ENCODE results near the gene SLC9A9.

The SLC9A9 gene

DNA sequence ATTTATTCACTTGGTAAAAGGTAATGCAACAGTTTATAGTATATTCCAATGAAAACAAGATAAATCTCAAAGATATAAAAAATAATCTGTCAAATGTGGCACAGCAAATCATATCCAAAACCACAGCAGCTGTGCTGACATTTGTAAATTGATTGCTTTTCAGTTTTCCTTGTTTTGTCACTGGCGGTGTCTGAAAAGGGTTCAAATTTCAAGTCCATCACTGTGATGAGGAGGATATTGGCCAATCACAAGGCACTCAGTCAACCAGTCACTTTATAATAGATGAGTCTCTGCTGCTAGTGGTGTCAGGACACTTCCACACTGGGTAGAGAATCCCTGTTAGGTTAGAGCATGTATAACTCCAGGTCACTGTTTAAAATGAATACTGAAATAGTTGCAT lies 154.8 kb downstream of the SLC9A9 start:
- no peak for DNase-seq (ENCODE audit: low read depth)

DNA sequence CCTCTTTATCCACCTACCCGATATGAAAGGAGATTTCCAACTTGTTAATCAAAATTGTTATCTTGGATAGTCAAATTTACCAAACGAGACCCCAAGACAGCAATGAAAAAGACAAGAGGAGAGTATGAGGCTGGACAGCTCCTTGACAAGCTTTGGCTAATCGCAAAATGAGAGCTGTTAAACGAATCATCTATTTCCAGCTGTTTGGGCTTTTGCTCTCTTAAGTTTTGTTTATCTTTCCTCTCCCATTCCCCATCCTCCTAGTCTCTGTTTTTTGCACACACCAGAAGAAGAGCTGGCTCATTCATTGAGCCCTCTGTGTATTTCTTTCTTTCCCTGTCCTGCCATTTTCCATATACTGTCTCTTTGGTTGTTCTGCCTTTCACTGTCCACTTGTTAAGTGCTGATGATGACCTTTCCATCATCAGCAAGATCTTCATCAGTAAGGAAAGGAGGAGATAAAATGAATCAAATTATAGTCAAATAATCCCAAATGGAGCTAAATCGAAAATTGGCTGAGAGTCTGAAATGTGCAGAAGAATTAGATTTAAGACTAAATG lies 161.6 kb downstream of the SLC9A9 start:
- no peak for DNase-seq (ENCODE audit: low read depth)

DNA sequence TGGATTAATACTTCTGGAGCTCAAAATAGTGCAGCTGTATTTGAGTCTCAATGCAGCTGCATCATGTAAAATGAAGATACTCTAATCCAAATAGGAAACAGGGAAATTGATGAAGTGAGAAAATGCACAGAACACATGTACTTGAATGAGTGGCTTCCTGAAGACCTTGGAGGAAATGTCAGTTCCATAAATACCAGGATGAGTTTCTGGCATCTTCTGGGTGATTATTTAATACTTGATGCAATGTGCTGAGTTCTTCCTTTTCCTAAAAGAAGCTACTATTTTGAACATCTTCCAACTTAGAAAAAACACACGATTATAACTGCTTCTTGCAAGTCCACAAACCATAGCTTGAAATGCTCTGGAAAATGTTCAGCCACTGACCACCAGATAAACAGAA lies 162.8 kb downstream of the SLC9A9 start:
- DNase-seq (ENCODE audit: low read depth) = no peak

DNA sequence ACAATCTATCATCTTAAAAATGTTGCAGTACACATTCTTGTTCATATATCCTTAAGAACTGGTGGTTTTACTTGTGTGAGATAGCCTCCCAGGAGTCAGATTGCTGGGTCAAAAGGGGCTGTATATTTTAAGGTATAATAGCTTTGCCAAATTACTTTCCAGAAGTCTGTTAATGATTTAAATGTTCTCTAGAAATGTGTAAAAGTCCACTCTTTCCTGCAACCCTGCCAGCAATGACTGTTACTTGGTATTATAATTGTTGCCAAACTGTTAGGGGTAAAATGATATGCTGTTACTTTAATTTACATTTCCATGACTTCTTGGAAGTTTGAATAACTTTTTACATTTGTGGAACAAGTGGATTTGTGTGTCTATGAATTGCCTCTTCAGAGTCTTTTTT lies 170.8 kb downstream of the SLC9A9 start:
- no peak for DNase-seq (ENCODE audit: low read depth)

DNA sequence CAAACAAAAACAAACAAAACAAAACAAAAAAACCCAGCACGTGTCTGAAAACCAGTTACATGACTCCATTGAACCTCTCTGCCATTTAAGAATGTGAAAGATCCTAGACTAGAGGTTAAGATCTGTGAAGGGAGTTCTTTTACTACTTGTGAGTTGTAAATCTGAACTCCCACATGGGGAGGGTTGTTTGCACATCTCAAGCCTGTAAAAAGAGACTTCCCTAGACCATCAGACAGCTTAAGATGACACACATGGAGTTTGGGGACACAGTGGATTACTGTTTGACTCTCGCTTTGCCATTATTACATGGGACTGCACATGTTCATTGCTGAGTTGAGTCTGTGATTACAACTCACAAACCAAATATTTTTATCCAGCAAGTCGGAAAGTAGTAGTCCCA lies 171.5 kb downstream of the SLC9A9 start:
- no peak for DNase-seq (ENCODE audit: low read depth)

DNA sequence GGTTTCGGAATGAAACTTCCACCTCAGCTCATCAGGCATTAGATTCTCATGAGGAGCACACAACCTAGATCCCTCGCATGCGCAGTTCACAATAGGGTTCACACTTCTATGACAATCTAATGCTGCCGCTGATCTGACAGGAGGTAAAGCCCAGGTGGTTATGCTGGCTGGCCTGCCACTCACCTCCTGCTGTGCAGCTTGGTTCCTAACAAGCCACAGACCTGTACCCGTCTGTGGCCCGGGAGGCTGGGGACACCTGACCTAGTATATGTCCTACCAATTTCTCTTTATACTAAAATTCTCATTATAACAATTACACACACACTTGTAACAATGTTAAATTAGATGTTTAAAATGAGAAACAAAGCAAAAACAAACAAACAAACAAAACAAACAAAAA lies 172.2 kb downstream of the SLC9A9 start:
- no peak for DNase-seq (ENCODE audit: low read depth)

DNA sequence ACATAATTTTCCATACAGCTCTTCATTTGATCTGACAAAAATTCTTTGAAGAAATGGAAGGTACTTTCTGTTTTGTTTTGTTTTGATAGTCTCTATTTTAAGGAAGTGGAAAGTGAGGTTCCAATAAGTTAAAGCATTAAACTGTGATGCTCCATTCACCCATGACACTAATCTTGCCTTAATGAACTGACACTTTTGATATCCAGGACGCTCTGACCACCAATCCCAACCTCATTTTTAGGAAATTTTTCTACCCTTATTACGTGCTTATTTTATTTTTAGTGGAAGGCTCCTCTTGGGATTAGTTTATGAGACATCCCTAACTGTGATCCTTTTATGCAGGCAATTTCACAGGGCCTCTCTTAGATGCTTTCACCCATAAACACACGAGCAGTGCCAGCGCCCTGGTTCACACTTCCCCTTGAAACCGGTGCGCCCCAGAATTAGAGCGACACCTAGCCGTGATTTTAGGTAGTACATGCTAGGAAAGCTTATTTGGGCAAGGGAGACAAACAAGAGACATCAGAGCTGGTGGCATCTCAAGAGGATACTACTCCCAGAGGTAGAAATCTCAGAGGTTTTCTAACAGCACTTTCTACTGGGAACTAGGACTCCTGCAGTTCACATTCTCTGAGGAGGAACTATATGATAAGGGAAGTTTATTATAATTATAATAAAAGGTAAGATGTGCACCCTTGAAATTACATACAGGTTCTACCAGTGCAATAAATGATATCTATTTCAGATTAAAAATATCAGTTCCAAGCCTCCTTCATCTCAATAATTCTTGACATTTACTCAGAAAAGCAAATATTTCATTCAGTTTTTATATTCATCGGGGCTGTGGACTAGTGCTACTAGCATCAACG lies 173.9 kb downstream of the SLC9A9 start:
- peak; percentile 57 for DNase-seq (ENCODE audit: low read depth)

DNA sequence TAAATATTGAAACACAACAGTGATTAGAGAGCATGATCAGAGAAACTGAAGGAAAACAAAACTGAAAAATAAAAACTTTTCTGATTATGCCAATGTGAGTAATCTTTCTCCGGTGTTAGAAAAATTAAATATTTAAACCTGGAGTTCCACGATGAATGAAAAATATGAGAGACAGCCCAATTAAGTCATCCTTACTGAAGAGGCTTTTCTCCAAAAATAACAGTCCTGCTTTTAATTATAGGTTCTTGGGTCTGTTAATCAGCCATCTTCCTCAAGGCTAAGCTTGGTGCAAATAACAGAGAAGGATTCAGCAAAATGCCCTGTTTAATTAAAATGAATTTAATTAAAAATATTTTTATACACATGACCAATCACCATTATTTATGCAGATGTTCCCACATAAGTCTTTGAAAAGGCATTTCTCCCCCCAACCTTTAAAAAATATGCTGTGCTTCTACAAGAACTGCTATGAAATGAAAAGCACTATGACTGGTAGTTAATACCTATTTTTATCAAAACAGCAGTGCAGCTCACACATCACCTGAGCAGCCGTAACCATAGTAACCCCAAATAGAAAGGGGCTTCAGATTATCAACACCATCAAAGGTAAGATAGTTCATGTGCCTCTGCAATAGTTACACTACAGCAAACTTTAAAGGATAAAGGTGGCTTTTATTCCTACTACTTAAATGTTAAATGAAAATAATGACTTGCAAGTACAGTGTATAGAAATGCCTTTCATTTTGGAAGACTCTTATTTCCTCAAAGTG lies 175.7 kb downstream of the SLC9A9 start:
- no peak for DNase-seq (ENCODE audit: low read depth)

DNA sequence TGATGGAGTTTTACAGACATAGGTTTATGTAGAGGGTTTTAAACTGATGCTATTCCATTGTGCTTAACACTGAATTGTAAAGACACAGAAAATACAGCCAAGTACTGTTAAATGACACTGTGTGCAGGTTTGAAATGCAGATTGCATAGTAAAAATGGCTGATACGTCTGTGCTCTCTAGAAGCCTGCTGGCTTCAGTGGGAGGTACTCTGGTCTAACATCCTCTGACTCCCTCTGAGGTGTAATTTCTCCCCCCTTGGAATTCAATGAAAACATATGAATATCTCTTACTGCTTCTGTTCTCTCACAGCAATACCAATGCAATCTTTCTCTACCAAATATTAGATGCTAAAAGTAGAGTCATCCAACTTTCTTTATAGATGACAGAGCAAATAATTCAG lies 176.6 kb downstream of the SLC9A9 start:
- no peak for DNase-seq (ENCODE audit: low read depth)

DNA sequence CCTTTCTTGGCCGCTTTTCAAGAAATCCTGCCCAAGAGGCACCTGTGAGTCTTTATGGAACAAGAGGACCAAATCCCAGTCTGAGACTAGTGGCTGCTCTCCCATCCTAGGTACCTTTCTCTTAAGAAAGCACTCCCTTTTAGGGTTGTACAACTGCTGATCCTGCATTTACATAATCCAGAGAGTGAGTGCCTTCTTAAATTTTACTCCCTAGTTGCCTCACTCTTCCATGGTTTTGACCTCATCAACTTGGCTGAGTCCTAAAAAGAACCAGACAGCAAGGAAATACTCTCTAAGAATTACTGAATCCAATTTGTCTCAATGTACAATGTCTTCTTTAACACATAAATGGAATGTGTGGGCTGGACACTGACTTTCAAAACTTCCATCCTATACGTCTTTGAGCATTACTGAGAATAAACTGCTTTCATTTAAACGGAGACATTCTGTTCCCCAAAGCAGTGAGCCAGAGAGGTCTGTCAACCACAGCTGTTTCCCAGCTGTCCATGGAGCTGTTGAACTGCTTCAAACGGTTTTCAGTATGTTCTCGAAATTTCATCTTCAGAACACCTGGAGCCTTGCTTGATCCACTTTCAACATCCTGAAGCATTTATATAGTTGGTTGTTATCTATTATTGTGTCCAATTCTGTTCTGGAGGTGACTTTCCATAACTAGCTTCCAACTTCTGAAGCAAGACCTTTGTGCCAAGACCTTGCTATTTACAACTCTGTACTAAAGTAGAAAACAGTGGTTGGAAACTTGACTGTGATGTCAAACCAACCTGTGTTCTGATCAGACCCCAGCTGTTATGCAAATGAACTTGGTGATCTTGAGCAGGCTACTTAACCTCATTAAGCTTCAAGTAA lies 179.1 kb downstream of the SLC9A9 start:
- DNase-seq (ENCODE audit: low read depth) = no peak

DNA sequence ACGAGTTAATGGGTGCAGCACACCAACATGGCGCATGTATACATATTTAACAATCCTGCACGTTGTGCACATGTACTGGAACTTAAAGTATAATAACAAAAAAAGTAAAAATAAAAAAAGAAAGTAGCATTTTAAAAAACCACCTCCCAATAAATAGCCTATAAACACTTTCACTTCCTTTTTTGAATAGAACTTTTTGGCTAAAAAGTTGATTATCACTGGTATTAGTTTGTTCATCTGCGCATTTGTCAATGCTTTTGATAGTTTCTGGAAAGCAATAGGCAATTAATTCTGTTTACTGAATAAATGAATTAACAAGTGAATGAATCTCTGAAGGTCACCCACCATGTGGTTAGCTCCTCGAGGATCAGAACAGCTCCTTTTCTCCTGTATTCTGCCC lies 179.9 kb downstream of the SLC9A9 start:
- no peak for DNase-seq (ENCODE audit: low read depth)

DNA sequence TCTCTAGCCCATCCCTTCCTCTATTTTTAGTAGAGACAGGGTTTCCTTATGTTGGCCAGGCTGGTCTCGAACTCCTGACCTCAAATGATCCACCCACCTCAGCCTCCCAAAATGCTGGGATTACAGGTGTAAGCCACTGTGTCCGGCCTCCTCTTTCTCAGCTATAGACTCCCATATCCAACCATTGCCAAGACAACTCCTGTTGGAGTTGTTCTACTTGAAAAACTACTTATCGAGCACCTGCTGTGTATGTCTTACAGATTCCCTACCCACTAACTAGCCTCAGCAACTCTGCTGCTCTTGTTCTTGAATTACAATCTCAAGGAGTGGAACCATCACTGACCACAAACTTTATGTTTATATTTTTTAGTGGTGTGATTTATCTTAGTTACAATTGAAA lies 186.6 kb downstream of the SLC9A9 start:
- DNase-seq (ENCODE audit: low read depth) = no peak

DNA sequence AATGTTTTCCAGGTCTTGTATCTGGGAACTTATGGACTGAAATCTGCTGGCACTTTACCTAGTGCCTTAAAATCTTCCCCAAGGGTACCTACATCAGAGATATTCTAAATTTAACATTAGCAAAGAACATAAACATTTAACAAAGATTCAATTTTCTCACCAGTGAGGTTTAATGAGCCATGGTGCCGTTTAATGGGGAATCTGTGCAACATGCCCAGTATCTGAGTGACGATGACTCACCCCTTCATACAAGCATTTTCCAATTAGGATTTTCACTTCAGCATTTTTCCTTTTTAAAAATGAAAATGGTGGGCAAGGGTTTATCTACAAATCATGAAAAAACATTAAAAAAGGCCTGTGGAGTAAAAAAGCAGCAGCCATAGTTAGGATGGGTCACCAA lies 189.4 kb downstream of the SLC9A9 start:
- no peak for DNase-seq (ENCODE audit: low read depth)

DNA sequence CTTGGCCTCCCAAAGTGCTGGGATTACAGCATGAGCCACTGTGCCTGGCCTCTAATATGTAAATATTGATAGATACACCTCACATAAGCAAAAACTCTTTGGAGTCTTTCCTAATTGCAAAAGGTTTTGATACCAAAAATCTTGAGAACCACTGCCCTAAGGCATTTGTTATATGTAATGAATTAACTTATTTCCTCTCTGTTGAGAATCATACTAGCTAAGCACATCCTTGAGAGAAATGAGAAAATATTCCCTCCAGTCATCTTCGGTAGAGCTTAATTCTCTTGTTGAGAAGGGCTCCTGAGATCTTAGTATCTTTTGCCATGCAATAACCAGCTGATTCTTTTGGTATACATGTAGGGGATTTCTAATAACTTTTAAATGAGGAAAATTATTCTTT lies 190.2 kb downstream of the SLC9A9 start:
- DNase-seq (ENCODE audit: low read depth) = no peak

DNA sequence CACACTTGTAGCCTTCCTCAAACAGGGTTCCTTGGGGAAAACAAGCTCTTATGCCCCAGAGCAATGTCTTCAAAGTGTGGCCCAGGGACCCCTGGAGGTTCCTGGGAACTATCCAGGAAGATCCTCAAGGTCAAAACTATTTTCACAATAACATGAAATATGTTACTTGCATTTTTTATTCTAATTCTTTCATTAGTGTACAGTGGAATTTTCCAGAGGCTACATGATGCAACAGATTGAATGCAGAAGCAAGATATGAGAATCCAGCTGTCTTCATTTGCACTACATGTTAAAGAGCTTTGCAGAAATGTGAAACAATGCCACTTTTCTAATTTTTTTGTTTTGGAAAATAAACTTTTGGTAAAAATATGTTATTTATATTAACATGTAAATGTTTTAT lies 190.9 kb downstream of the SLC9A9 start:
- DNase-seq (ENCODE audit: low read depth) = no peak

DNA sequence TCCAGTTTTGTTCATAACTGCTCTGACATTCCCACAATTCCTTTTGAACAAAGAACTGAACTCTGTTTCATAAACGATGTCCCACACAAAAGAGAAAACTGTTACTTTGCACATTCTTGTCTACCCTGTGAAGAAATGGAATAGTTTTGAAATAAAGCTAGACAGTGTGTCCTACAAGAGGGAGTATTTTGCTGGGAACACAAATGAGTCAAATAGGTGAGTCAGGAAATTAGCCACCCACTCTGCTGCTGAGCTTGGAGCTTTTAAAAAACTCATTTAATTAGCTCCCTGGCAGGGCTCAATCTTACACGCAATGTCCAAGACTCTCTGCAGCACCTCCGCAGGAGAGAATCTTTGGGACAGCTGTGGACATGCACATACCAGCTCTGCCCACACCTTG lies 193.4 kb downstream of the SLC9A9 start:
- no peak for DNase-seq (ENCODE audit: low read depth)

DNA sequence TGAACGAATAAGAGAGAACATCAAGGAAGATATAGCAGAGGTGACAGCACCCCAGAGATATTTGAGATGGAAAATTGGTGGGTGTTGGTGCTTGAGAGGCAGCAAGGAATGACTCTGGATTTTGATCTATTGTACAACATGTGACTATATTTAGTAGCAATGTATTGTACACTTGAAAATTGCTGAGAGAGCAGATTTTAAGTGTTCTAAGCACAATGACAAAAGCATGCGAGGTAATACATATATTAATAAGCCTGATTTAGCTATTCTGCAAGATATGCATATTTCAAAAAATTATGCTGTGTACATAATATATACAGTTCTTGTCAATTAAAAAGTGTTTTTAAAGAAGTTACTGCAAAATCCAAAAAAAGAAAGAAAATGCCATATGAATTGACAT lies 194.3 kb downstream of the SLC9A9 start:
- DNase-seq (ENCODE audit: low read depth) = no peak

DNA sequence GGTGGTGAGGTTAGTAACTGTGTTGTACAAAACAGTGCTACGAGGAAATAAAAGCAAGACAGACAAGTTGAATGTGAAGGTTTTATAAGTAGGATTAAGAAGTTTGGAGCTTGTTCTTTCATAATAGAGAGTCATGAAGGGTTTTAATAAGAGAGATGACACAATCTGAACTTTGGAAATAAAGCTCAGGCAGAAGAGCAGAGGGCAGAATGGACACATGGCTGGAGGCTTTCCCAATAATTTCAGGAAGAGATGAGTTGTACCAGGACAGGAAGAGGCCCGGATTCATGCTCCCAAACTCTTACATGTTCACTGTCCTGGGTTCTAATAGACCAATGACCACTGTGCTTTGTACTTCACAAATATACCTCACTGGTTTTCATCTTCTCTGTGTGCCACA lies 194.8 kb downstream of the SLC9A9 start:
- DNase-seq (ENCODE audit: low read depth) = no peak

DNA sequence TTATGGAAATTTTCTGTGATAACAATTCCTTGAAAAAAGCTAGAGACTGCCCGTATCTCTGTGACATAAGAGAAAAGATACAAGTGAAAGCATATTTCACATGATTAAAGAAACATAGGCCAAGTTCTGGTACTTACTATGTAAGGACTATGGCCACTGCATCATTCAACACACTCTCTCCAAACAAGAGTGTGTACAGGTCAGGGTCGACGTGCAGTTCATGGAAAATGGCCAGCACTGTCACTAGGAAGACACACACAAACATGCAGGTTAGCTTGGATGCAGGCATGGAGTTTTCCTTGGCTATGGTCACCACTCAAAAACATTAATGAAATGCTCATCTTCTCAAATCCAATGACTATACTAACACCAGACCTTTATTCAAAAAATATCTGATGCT lies 196.2 kb downstream of the SLC9A9 start:
- DNase-seq (ENCODE audit: low read depth) = no peak

DNA sequence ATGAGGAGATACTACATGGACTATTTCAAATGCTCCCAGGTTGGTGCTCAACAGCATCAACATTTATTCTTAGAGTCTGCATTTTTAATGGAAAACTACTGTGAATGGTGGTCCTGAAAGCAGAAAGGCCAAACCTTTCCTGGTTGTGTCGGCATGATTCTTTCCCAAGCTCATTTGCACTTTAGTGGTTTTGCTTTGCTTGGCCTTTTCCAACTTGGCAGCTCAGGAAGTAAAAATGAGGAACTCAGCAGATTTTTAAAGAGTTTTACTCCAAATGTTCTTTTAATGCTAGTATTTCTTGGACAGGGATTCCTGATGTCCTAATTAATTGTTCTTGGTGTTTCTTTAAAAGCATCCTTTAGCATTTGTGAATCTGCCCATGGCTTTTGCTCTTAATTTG lies 197.4 kb downstream of the SLC9A9 start:
- DNase-seq (ENCODE audit: low read depth) = no peak

DNA sequence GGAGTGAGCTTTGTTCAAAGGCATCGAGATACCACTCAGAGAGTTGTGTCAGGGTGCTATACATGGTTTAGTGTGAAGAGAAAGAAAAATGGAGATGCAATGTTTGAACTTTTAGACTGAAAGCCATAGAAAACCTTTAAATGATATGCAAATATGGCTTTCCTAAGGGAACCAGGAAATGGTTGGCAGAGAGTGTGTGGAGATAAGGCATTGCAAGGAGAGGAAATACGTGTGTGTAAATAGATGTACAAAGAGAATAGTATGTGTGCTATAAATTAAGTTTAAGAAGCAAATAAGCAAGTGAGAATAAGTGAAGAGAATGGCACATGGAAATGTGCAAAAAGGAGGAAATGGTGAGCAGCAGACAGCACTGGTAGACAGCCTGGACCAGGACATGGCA lies 198.1 kb downstream of the SLC9A9 start:
- DNase-seq (ENCODE audit: low read depth) = no peak

DNA sequence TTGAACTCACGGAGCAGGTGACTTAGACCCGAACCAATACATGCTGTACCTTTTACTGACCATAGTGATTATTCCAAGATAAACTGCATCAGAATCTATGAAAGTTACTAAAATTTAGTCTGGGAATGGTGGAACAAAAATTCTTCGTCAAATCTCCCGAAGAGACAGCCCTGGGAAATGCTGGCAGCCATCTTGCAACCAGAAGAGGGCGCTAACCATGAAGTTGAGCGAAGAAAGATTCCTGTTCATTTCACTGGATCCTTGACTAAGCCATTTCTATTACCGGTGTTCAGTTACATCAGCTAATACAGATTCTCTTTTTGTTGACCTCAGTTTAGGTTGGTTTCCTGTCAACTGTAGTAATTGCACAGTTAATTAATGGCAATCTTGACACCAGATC lies 199.6 kb downstream of the SLC9A9 start:
- DNase-seq (ENCODE audit: low read depth) = no peak

All from T follicular helper cell (primary cell).